Spinal cord (tissue), 10 donors: ENCODE results near the gene CD300H. TPM values are rescaled to one million over a fixed set of nuclear protein-coding genes. Genes with fewer than 3 reads are reported as not detected.
A peak's percentile ranks its signal among the peaks of the same experiment; 100 is the strongest.

Experiments used
- DNase-seq, 6 donors: peaks; one replicate each; pipeline versions ENCODE4 v3.0.0 to v3.0.0-alpha.2; 2013 to 2015; ENCODE audit warnings: low spot score in 6 of 6, low read depth in 4 of 6
- H3K27ac ChIP-seq: one replicate; pipeline ENCODE4 v1.5.1; 2013; ENCODE audit warnings: low read depth, low read length, control low read depth
- H3K27me3 ChIP-seq: one replicate; pipeline ENCODE4 v1.6.1; 2013; ENCODE audit warnings: low read length; ENCODE audit not compliant: control insufficient read depth, insufficient read depth
- H3K36me3 ChIP-seq: one replicate; pipeline ENCODE4 v1.6.1; 2013; ENCODE audit warnings: low read length; ENCODE audit not compliant: control insufficient read depth, insufficient read depth
- H3K4me1 ChIP-seq: one replicate; pipeline ENCODE4 v1.6.1; 2013; ENCODE audit warnings: low read length; ENCODE audit not compliant: control insufficient read depth, insufficient read depth
- H3K4me3 ChIP-seq: one replicate; pipeline ENCODE4 v1.5.1; 2013; ENCODE audit warnings: low read depth, low read length, control low read depth
- H3K9me3 ChIP-seq: one replicate; pipeline ENCODE4 v1.6.1; 2013; ENCODE audit warnings: low read length; ENCODE audit not compliant: control insufficient read depth, insufficient read depth
- WGBS: methylation state at CpG from one replicate; pipeline ENCODE4 v1.1.5; 2013; ENCODE audit warnings: missing lambda C conversion rate; ENCODE audit not compliant: insufficient coverage; 5-methylcytosine and 5-hydroxymethylcytosine counted together
- polyA plus RNA-seq, 2 donors: library from polyadenylated mRNA; unstranded; fragments of 120-200 nt; gene quantifications; one replicate each; pipeline ENCODE4 v1.2.1, GENCODE V29; 2013; ENCODE audit not compliant: insufficient read length in 2 of 2
- total RNA-seq, 2 donors: library from RNA; depleted of rRNA in 1 of 2; stranded (reverse); fragments of 120-200 nt in 1 of 2; fragments of >200 nt in 1 of 2; gene quantifications; one replicate each; pipeline versions ENCODE4 v1.2.3 to v1.2.4, GENCODE V29; 2013 to 2014
- donor health status: healthy.

CD300H gene
- total and polyA plus RNA-seq, 4 donors, result 0.89 TPM; not detected in 3

DNA sequence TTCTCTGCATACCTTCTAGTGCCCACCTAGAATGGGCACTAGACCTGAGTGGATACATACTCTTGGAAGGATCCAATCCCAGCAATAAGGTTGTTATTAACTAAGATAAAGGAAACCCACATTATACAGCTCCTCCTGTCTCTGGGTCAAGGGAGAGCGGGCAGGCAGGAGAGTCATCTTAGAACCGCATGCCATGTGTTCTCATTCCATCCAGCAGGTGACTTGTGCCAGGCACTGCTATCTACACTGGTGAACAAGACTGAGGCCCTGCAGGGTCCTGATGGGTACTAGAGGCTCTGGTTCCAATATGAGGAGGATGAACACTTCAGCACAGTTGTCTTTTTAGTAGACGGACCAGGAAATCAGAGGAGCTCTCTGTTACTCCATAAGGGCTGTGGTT is 5.9 kb upstream of the CD300H start:
- Histone ChIP-seq H3K27ac (no peak overlapping the region), H3K4me1 (no peaks in the 10 kb centered on the region), H3K4me3 (no peak overlapping the region), H3K27me3 (no peaks in the 10 kb centered on the region), H3K9me3 (no peaks in the 10 kb centered on the region), H3K36me3 (no peaks in the 10 kb centered on the region)
- no peak for DNase-seq
- 94% methylated on average over 2 of the region's 3 CpGs for WGBS

DNA sequence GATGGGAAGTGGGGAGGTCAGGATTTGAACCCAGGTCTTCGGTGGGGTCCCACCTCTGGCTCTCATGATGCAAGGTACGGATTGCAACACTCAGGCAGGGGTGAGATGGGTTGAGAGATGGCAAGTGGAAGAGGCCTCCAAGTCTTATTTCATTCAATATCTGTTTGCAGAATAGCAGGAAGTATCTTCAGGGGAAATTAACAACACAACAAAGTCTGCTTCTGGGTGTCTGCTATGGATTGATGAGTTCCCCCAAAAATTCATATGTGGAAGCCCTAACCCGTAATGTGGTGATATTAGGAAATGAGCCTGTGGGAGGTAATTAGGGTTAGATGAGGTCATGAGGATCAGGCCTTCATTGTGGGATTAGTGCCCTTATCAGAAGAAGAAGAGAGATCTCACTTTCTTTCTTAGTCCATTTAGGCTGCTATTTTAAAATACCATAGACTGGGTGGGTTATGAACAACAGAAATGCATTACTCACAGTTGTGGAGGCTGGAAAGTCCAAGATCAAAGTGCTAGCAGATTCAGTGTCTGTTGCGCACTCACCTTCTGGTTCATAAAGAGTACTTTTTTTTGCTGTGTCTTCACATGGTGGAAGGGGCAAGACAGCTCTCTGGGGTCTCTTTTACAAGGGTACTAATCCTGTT is 4.4 kb upstream of the CD300H start:
- Histone ChIP-seq H3K36me3 (no peaks in the 10 kb centered on the region), H3K4me3 (no peak overlapping the region), H3K9me3 (no peaks in the 10 kb centered on the region), H3K27ac (no peak overlapping the region), H3K4me1 (no peaks in the 10 kb centered on the region), H3K27me3 (no peaks in the 10 kb centered on the region)
- 93% methylated on average over 3 of the region's 4 CpGs for WGBS
- no peak for DNase-seq

DNA sequence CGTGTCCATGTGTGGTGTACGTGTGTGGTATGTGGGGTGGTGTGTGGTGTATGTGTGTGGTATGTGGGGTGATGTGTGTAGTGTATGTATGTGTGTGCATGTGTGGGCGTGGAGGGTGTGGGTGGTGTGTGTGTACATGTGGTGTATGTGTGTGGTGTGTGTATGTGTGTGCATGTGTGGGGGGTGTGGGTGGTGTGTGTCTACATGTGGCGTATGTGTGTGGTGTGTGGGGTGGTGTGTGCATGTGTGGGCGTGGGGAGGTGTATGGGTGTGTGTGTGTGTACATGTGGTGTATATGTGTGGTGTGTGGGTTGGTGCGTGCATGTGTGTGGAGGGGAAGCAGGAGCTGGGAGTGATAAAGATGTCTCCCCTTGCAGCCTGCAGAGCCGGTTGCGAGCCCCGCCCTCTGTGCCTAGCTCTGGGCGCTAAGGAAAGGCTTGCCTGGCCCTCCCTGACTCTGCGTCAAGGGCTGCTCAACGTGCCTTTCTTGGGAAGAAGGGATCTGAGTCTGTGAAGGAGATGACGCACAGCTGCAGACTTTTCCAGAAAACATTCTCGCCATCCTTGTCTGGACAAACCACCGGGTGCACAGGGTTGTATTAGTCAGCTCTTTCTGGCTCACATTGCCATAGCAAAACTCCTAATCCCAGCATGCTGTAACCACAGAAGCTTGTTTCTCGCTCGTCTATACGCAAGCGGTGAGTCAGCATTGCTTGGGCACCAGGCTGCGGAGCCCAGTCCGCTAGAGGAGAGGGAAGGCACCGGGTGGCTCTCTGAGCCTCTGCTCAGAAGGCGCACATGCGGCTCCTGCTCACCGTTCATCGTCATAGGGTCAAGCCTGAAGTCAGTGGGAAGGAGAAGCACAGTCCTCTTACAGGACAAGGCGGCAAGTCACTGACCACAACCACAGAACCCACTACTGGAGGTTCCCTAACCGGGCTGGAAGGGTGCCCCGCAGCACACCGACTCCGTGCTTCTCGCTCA is 2.0 kb upstream of the CD300H start:
- Histone ChIP-seq H3K4me3 (no peak overlapping the region), H3K27ac (no peak overlapping the region), H3K36me3 (no peaks in the 10 kb centered on the region), H3K27me3 (no peaks in the 10 kb centered on the region), H3K4me1 (no peaks in the 10 kb centered on the region), H3K9me3 (no peaks in the 10 kb centered on the region)
- peak in 1 of 6 donors; percentile 39 for DNase-seq
- WGBS, result 85% methylated on average over 29 of the region's 32 CpGs

DNA sequence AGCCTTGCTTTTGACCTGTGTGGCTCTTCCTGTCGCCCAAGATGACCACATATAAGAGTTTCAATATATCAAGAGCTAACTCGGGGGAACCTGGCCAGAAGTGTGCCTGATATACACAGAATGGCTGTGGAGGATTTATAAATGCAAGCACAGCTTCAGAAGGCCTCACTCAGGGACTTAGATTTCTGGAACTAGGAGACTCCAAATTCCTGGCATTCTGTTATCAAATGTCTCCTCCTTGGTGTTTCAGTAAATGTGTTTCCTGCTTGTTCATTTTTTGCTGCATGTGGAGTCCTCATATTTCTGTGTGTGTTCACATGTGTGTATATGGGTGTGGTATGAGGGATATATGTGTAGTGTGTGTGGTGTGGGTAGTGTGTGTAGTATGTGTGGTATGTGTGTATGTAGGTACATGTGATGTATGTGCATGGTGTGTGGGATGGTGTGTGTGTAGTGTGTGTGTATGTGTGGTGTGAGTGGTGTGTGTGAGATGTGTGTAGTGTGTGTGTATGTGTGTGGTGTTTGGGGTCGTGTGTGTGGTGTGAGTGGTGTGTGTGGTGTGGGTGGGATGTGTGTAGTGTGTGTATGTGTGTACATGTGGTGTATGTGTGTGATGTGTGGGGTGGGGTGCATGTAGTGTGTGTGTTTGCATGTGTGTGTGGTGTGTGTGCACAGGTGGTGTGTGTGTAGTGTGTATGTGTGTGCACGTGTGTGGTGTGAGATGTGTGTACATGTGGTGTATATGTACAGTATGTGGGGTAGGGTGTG is 981 bp upstream of the CD300H start:
- Histone ChIP-seq H3K4me1 (no peaks in the 10 kb centered on the region), H3K9me3 (no peaks in the 10 kb centered on the region), H3K4me3 (no peak overlapping the region), H3K27me3 (no peaks in the 10 kb centered on the region), H3K27ac (no peak overlapping the region), H3K36me3 (no peaks in the 10 kb centered on the region)
- no peak for DNase-seq
- WGBS, result 85% methylated on average over 2 of the region's 4 CpGs

DNA sequence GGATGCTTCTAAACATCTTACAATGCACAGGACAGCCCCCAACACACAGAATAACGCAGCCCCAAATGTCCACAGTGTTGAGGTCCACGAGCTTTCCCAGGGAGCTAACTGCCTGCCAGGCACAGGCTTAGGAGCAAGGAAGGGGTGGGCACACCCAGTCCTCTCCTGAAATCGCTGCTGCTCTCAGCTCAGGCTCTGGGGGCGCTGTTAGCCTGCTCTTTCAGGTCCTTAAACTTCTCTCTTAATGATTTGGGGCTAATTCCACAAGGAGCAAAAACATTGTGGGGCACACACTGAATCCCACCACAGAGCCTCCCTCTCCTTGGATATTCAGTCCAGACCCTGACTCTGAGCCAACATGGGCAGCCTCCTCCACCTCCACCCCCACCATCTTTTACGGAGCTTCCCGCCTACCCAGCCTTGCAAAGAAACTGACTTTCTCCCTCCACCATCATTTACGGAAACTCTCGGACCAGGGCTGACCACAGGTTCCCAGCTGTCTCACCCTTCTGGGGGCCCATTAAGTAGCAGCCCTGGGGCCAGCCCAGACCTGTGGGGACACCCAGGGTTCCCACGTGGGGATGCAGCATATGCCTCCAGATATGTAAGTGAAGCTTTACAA is 1.1 kb downstream of the CD300H start:
- H3K4me3 ChIP-seq, result no peak overlapping the region
- H3K9me3 ChIP-seq, result no peaks in the 10 kb centered on the region
- no peaks in the 10 kb centered on the region for H3K27me3 ChIP-seq
- 38% methylated on average over 8 of the region's 9 CpGs for WGBS
- peak in 2 of 6 donors; percentile 26 to 48 for DNase-seq
- no peaks in the 10 kb centered on the region for H3K4me1 ChIP-seq
- H3K27ac ChIP-seq, result no peak overlapping the region
- no peaks in the 10 kb centered on the region for H3K36me3 ChIP-seq

DNA sequence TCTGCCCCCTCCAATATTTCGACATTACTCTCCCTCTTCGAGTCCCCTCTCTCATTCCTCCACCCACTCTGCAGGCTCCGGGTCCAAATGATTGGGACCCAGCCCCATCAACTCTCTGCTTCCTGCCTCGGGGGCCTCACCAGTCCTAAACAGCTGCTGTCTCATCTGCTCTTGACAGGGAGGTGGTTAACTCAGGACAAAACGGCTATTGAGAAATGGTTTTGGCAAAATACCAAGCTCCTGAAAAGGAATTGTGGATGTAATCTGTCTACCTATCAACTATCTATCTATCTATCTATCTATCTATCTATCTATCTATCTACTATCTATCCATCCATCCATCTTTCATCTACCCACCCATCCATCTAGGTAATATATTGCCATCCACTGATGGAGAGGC is 2.2 kb downstream of the CD300H start:
- 59% methylated on average over 3 of the region's 5 CpGs for WGBS
- Histone ChIP-seq H3K36me3 (no peaks in the 10 kb centered on the region), H3K4me3 (no peak overlapping the region), H3K9me3 (no peaks in the 10 kb centered on the region), H3K27me3 (no peaks in the 10 kb centered on the region), H3K27ac (no peak overlapping the region), H3K4me1 (no peaks in the 10 kb centered on the region)
- no peak for DNase-seq

DNA sequence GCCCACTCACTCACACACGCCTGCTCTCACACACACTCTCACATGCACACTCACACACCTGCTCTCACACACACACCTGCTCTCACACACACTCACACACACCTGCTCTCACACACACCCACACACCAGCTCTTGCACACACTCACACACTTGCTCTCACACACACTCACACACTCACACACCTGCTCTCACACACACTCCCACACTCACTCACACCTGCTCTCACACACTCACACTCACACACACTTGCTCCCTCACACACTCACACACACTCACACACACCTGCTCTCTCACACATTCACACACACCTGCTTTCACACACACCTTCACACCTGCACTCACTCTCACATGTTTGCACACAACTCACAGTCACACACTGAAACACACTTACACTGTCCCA is 4.0 kb downstream of the CD300H start:
- no peak for DNase-seq
- WGBS, result 93% methylated on average over 1 of the region's 1 CpG
- no peaks in the 10 kb centered on the region for H3K27me3 ChIP-seq

DNA sequence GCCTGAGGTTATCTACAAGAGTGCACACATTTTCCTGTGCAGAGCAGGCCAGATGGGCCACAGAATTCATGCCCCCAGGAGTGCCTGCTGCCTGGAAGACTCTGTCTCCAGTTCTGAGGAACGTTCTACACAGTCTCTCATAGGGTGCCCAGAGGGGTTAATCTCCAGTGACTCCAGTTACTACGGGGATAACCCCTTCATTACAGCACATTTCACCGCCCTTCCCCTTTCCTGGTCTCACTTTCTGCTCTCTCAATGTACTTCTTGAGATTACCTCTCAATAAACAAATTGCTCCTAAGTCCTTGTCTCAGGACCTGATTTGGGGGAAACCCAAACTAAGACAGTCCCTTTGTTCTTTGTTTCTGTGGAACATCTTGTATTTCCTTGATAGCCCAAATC is 5.7 kb downstream of the CD300H start:
- H3K27me3 ChIP-seq, result no peaks in the 10 kb centered on the region
- no peaks in the 10 kb centered on the region for H3K36me3 ChIP-seq
- no peak overlapping the region for H3K4me3 ChIP-seq
- no peak overlapping the region for H3K27ac ChIP-seq
- H3K9me3 ChIP-seq, result no peaks in the 10 kb centered on the region
- H3K4me1 ChIP-seq, result no peaks in the 10 kb centered on the region
- 76% methylated on average over 3 of the region's 3 CpGs for WGBS
- no peak for DNase-seq

More for the DNA sequence above, 4.0 kb downstream of the CD300H start:
- Histone ChIP-seq H3K4me3 (no peak overlapping the region), H3K36me3 (no peaks in the 10 kb centered on the region), H3K9me3 (no peaks in the 10 kb centered on the region), H3K4me1 (no peaks in the 10 kb centered on the region), H3K27ac (no peak overlapping the region)

DNA sequence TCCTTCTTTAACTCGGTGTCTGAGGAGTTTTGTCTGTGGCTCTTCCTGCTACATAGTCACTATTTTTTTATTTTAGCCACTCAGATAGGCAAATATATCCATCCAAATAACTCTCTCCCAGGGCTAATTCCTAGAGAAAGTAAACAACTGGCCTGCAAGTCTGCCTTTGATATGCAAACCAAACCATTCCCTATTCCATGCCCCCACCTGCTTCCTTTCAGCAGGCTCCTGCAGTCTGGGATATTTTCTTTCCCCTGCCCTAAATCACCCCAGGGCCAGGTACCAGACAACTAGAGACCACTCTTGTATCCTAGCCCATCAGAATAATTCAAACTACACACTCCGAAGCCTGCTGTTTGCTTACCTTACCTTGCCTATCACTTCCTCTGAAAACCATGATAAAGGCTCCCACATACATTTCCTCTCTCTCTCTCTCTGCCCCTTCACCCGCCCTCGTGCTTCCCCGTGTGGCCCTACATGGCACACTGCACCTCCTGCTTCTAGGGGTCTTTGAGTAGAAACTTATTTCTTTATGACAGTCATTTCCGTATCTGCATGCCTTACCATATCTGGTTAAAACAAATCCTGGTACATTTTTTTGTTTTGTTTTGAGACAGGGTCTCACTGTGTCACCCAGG is 8.3 kb downstream of the CD300H start:
- H3K27me3 ChIP-seq, result no peaks in the 10 kb centered on the region
- H3K4me1 ChIP-seq, result no peaks in the 10 kb centered on the region
- no peak for DNase-seq
- H3K27ac ChIP-seq, result no peak overlapping the region
- no peaks in the 10 kb centered on the region for H3K36me3 ChIP-seq
- H3K9me3 ChIP-seq, result no peaks in the 10 kb centered on the region
- no peak overlapping the region for H3K4me3 ChIP-seq
- WGBS, result 63% methylated on average over 2 of the region's 6 CpGs
